Measurements from ENCODE around the gene CCDC57.

Gene CCDC57

GRCh38 chr17:82081546-82081945, 131.1 kb downstream of the CCDC57 start:
- H3K9ac ChIP-seq (ENCODE audit: low read length), result no peak overlapping the region
- peaks cover 5% of the 10 kb centered on the region; the same call in 1 of the 2 replicates for H3F3A ChIP-seq (ENCODE audit: insufficient read depth)
- H3K4me3 ChIP-seq (ENCODE audit: insufficient read depth, low read length, poor library complexity, severe bottlenecking), result no peak overlapping the region
- H3K27me3 ChIP-seq (ENCODE audit: low read length), result no peaks in the 10 kb centered on the region
- no peak overlapping the region for H3K4me2 ChIP-seq (ENCODE audit: low read depth, low read length, poor library complexity, severe bottlenecking)
- no peaks in the 10 kb centered on the region for H3K79me2 ChIP-seq (ENCODE audit: insufficient read depth, low read length)
- no peaks in the 10 kb centered on the region for H3K9me2 ChIP-seq (replicated peaks; ENCODE audit: insufficient read depth, low read length)
- no peaks in the 10 kb centered on the region for H3K9me3 ChIP-seq (ENCODE audit: insufficient read depth, low read length)
- no peaks in the 10 kb centered on the region for H3K36me3 ChIP-seq (ENCODE audit: low read length)
- H3K27ac ChIP-seq (ENCODE audit: low read depth, low read length), result no peak overlapping the region
- no peak for TF ChIP-seq EZH2phosphoT487 (conservative IDR thresholded peaks at IDR 0.05; ENCODE audit: low read length)
- no peak for TF ChIP-seq CTCF (IDR thresholded peaks at IDR 0.05; ENCODE audit: insufficient read depth, low read length, poor library complexity, severe bottlenecking)
- H2AFZ ChIP-seq (ENCODE audit: low read depth, low read length, severe bottlenecking), result no peak overlapping the region
- H4K20me1 ChIP-seq (ENCODE audit: low read depth, low read length), result no peaks in the 10 kb centered on the region

DNA sequence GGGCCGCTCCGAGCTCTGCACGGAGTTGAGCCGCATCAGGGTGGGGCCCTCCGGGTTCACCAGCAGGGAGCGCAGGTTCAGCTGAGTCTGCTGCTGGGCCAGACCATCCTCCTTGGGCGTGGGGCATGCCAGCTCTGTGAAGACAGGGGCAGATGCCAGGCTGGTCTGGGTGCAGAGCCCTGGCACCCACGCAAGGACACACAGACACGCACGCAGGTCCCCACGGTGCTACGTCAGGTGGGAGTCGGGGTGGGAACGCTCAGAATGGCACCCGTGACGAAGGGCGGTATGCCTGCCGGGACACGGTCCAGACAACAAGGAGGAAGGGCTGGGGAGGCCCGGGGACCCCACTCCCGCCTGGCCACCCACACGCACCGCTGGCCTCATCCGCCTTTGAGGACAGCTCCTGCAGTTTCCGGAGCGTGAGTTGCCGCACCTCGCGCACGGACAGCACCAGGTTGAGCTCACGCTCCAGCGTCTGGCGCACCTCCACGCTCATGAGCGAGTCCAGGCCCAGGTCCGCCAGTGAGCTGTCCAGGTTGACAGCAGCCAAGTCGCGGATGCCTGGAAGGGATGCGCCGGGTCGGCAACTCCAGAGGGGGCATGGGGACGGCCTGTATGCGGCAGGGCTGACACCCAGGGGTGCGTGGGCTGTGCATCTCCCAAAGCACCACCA, 131.7 kb downstream of the CCDC57 start:
- H3K4me2 ChIP-seq (ENCODE audit: low read depth, low read length, poor library complexity, severe bottlenecking), result no peak overlapping the region
- H4K20me1 ChIP-seq (ENCODE audit: low read depth, low read length), result no peaks in the 10 kb centered on the region
- H2AFZ ChIP-seq (ENCODE audit: low read depth, low read length, severe bottlenecking), result no peak overlapping the region
- no peak overlapping the region for H3K4me3 ChIP-seq (ENCODE audit: insufficient read depth, low read length, poor library complexity, severe bottlenecking)
- no peak overlapping the region for H3K9ac ChIP-seq (ENCODE audit: low read length)
- H3K27me3 ChIP-seq (ENCODE audit: low read length), result no peaks in the 10 kb centered on the region
- no peak for TF ChIP-seq CTCF (IDR thresholded peaks at IDR 0.05; ENCODE audit: insufficient read depth, low read length, poor library complexity, severe bottlenecking)
- no peak for TF ChIP-seq EZH2phosphoT487 (conservative IDR thresholded peaks at IDR 0.05; ENCODE audit: low read length)
- H3K9me3 ChIP-seq (ENCODE audit: insufficient read depth, low read length), result no peaks in the 10 kb centered on the region
- H3K27ac ChIP-seq (ENCODE audit: low read depth, low read length), result no peak overlapping the region
- peaks cover 9% of the 10 kb centered on the region; the same call in 1 of the 2 replicates for H3F3A ChIP-seq (ENCODE audit: insufficient read depth)
- H3K36me3 ChIP-seq (ENCODE audit: low read length), result no peaks in the 10 kb centered on the region
- no peaks in the 10 kb centered on the region for H3K79me2 ChIP-seq (ENCODE audit: insufficient read depth, low read length)
- H3K9me2 ChIP-seq (replicated peaks; ENCODE audit: insufficient read depth, low read length), result no peaks in the 10 kb centered on the region

- H3K9me3 ChIP-seq (ENCODE audit: insufficient read depth, low read length), result no peaks in the 10 kb centered on the region
- H3F3A ChIP-seq (ENCODE audit: insufficient read depth), result peaks cover 9% of the 10 kb centered on the region; the same call in 1 of the 2 replicates
- no peak overlapping the region for H3K4me2 ChIP-seq (ENCODE audit: low read depth, low read length, poor library complexity, severe bottlenecking)
- no peaks in the 10 kb centered on the region for H4K20me1 ChIP-seq (ENCODE audit: low read depth, low read length)
- no peak overlapping the region for H3K27ac ChIP-seq (ENCODE audit: low read depth, low read length)
- no peaks in the 10 kb centered on the region for H3K9me2 ChIP-seq (replicated peaks; ENCODE audit: insufficient read depth, low read length)
- no peak overlapping the region for H3K4me3 ChIP-seq (ENCODE audit: insufficient read depth, low read length, poor library complexity, severe bottlenecking)
- H3K36me3 ChIP-seq (ENCODE audit: low read length), result no peaks in the 10 kb centered on the region
- no peaks in the 10 kb centered on the region for H3K79me2 ChIP-seq (ENCODE audit: insufficient read depth, low read length)
- H3K27me3 ChIP-seq (ENCODE audit: low read length), result no peaks in the 10 kb centered on the region
- no peak for TF ChIP-seq CTCF (IDR thresholded peaks at IDR 0.05; ENCODE audit: insufficient read depth, low read length, poor library complexity, severe bottlenecking)
- TF ChIP-seq EZH2phosphoT487 (conservative IDR thresholded peaks at IDR 0.05; ENCODE audit: low read length), result no peak
- no peak overlapping the region for H2AFZ ChIP-seq (ENCODE audit: low read depth, low read length, severe bottlenecking)
- no peak overlapping the region for H3K9ac ChIP-seq (ENCODE audit: low read length)
Observed at GRCh38 chr17:82080048-82080788, 132.4 kb downstream of the CCDC57 start.

Data from SU-DHL-6 (cell line).